ENCODE measurements around the gene DENND1A.

The DENND1A gene

GRCh38 chr9:123417289-123418051, 512.5 kb downstream of the DENND1A start:
- H3K4me3 ChIP-seq (ENCODE audit: low read depth, low read length), result no peak overlapping the region
- no peak for TF ChIP-seq CTCF (IDR thresholded peaks at IDR 0.05; ENCODE audit: low read depth, low read length)

- TF ChIP-seq CTCF (IDR thresholded peaks at IDR 0.05; ENCODE audit: low read depth, low read length), result no peak
- H3K4me3 ChIP-seq (ENCODE audit: low read depth, low read length), result no peak overlapping the region
Observed at GRCh38 chr9:123416176-123416575, 513.8 kb downstream of the DENND1A start.

- no peak for TF ChIP-seq CTCF (IDR thresholded peaks at IDR 0.05; ENCODE audit: low read depth, low read length)
Observed at GRCh38 chr9:123414936-123415930, 514.7 kb downstream of the DENND1A start.

GRCh38 chr9:123414204-123414603, 515.7 kb downstream of the DENND1A start:
- no peak overlapping the region for H3K4me3 ChIP-seq (ENCODE audit: low read depth, low read length)
- TF ChIP-seq CTCF (IDR thresholded peaks at IDR 0.05; ENCODE audit: low read depth, low read length), result no peak

More at GRCh38 chr9:123414936-123415930, 514.7 kb downstream of the DENND1A start:
- no peak overlapping the region for H3K4me3 ChIP-seq (ENCODE audit: low read depth, low read length)

GRCh38 chr9:123412171-123412820, 517.6 kb downstream of the DENND1A start:
- no peak overlapping the region for H3K4me3 ChIP-seq (ENCODE audit: low read depth, low read length)
- TF ChIP-seq CTCF (IDR thresholded peaks at IDR 0.05; ENCODE audit: low read depth, low read length), result no peak

GRCh38 chr9:123411636-123412035, 518.3 kb downstream of the DENND1A start:
- H3K4me3 ChIP-seq (ENCODE audit: low read depth, low read length), result no peak overlapping the region
- no peak for TF ChIP-seq CTCF (IDR thresholded peaks at IDR 0.05; ENCODE audit: low read depth, low read length)
